Heart left ventricle (tissue), 16 donors: ENCODE measurements around the gene MORN2. TPM values are rescaled to one million over a fixed set of nuclear protein-coding genes. Genes with fewer than 3 reads are reported as not detected.

ENCODE experiments used
- ATAC-seq, 4 donors: fragments of 200-7000 bp; cut with Tn5 transposase; one replicate each; pipeline ENCODE4 v1.9.1; 2020 to 2022; ENCODE audit warnings: moderate library complexity in 4 of 4, mild to moderate bottlenecking in 3 of 4, moderate number of reproducible peaks in 1 of 4
- DNase-seq, 5 donors: peaks; one replicate each; pipeline ENCODE4 v3.0.0-alpha.2; 2020
- H3K27ac ChIP-seq, 12 donors: fragments of 200-600 bp; sonication (generic) in 4 of 12; one replicate each; pipeline versions ENCODE4 v1.5.0 to v1.8.0; 2016 to 2022; ENCODE audit warnings: mild to moderate bottlenecking in 2 of 12
- H3K27me3 ChIP-seq, 9 donors: fragments of 200-600 bp; sonication (generic) in 2 of 9; one replicate each; pipeline versions ENCODE4 v1.5.1 to v1.8.0; 2016 to 2022; ENCODE audit warnings: mild to moderate bottlenecking in 3 of 9
- H3K36me3 ChIP-seq, 9 donors: fragments of 200-600 bp; sonication (generic) in 2 of 9; one replicate each; pipeline versions ENCODE4 v1.5.0 to v1.8.0; 2018 to 2022; ENCODE audit warnings: mild to moderate bottlenecking in 2 of 9
- H3K4me1 ChIP-seq, 12 donors: fragments of 200-600 bp; sonication (generic) in 4 of 12; one replicate each; pipeline versions ENCODE4 v1.5.0 to v1.8.0; 2016 to 2022; ENCODE audit warnings: mild to moderate bottlenecking in 3 of 12
- H3K4me3 ChIP-seq, 12 donors: fragments of 200-600 bp; sonication (generic) in 4 of 12; one replicate each; pipeline versions ENCODE4 v1.5.0 to v1.8.0; 2017 to 2022; ENCODE audit warnings: mild to moderate bottlenecking in 9 of 12, moderate library complexity in 4 of 12
- H3K9me3 ChIP-seq, 12 donors: fragments of 200-600 bp; sonication (generic) in 4 of 12; one replicate each; pipeline versions ENCODE4 v1.5.0 to v1.8.0; 2016 to 2022; ENCODE audit warnings: mild to moderate bottlenecking in 1 of 12
- CTCF ChIP-seq, 12 donors: fragments of 200-600 bp; sonication (generic) in 4 of 12; IDR thresholded peaks; one replicate each; pipeline versions ENCODE4 v1.5.0 to v1.8.0; 2018 to 2022; ENCODE audit warnings: antibody characterized with exemption in 12 of 12, mild to moderate bottlenecking in 5 of 12
- POLR2A ChIP-seq, 2 donors: fragments of 450-650 bp; IDR thresholded peaks; one replicate each; pipeline ENCODE4 v1.6.1; 2017; ENCODE audit warnings: antibody characterized with exemption in 2 of 2, mild to moderate bottlenecking in 2 of 2, moderate library complexity in 2 of 2
- WGBS, 4 donors: extraction: QIAGEN DNeasy Blood & Tissue Kit in 2 of 4; methylation state at CpG; one replicate each; pipeline versions ENCODE4 v1.1.5 to v1.1.7; 2013 to 2018; 5-methylcytosine and 5-hydroxymethylcytosine counted together
- intact Hi-C, 10 donors: fragments of 100-400 bp; cut with DNase I; formaldehyde crosslinking; loops; one replicate each; pipeline versions ENCODE4 v1.11.1 to v1.14.2; 2022
- polyA plus RNA-seq, 2 donors: library from polyadenylated mRNA; stranded (reverse); fragments of 200-250 nt; gene quantifications; one replicate each; pipeline ENCODE4 v1.2.3, GENCODE V29; 2013
- total RNA-seq, 9 donors: library from RNA; depleted of rRNA in 2 of 9; stranded (reverse); fragments of >200 nt in 2 of 9; fragmentation: NEBNext Ultra II Directional in 3 of 9; extraction: Animal tissue kit (Norgen Biotek cat#: 25700) in 3 of 9; gene quantifications; one replicate each; pipeline versions ENCODE4 v1.1.0 to v1.2.4, GENCODE V29; 2016 to 2023
- donor health status: ischemic (EF 13 %, LVEDD 7.1; RV severe dilation, severe dysfunction).
- donor health status: healthy with polysubstance abuse.
- donor health status: DM: no; HTN: yes; CAD: no.
- donor health status: DM: no; HTN: no; CAD: no.
- donor health status: ischemic (EF 25% LVEDD 6.9; RV normal size, moderate dysfunction).
- donor health status: ischemic (EF 25% LVEDD 5.7; RV mildly dilated, moderate dysfunction).
- donor health status: healthy.
- donor health status: DM: yes; HTN: yes; CAD: no.
- donor health status: ischemic (EF 35%, LVEDD 5.7; RV mildly dilated, moderate dysfunction).
- donor health status: nonischemic (EF 11% LVEDD 7.7; RV severe dilation, severe dysfunction).
- donor health status: DM: yes; HTN: yes; CAD: no.
- donor health status: PGD.
- donor health status: ischemic (EF 29% LVEDD 5.4; RV normal size, mild dysfunction).
- donor health status: nonischemic (EF 23%, LVEDD 6.1; RV moderate dilation, normal function).

MORN2 gene
- total and polyA plus RNA-seq, 11 donors = 10.5 to 39.8 (median 21.1) TPM

GRCh38 chr2:38876407-38876806 is 631 bp downstream of the MORN2 start:
- H3K27ac ChIP-seq = peak overlapping the region in 3 of 12 donors; percentile 40 to 72 (median 71)

GRCh38 chr2:38886063-38886462 is 10.3 kb downstream of the MORN2 start:
- H3K27ac ChIP-seq = no peak overlapping the region
- H3K9me3 ChIP-seq = peaks cover 0 to 3% (median 0%) of the 10 kb centered on the region in 12 donors
- ATAC-seq = peak in 2 of 4 donors; percentile 47 to 52
- DNase-seq = no peak
- H3K4me1 ChIP-seq = peaks cover 0 to 5% (median 0%) of the 10 kb centered on the region in 12 donors
- intact Hi-C loops = no loop called here
- TF ChIP-seq POLR2A (IDR thresholded peaks at IDR 0.05) (no peak), CTCF (IDR thresholded peaks at IDR 0.05) (no peak)
- H3K36me3 ChIP-seq = peaks cover 0 to 20% (median 11%) of the 10 kb centered on the region in 9 donors
- no peaks in the 10 kb centered on the region for H3K27me3 ChIP-seq
- H3K4me3 ChIP-seq = no peak overlapping the region

More at GRCh38 chr2:38876407-38876806, 631 bp downstream of the MORN2 start:
- Histone ChIP-seq H3K4me1 (peaks cover 0 to 16% (median 15%) of the 10 kb centered on the region in 12 donors), H3K36me3 (peaks cover 0 to 16% (median 12%) of the 10 kb centered on the region in 9 donors), H3K9me3 (peaks cover 0 to 16% (median 0%) of the 10 kb centered on the region in 12 donors), H3K4me3 (peak overlapping the region; percentile 59 to 98 (median 88)), H3K27me3 (no peaks in the 10 kb centered on the region)
- intact Hi-C loops = no loop called here
- DNase-seq (no peak), ATAC-seq (no peak)
- WGBS, 4 donors = 21 to 46% (median 42%) methylated on average over 10 of the region's 10 CpGs
- TF ChIP-seq POLR2A (IDR thresholded peaks at IDR 0.05) = no peak
- TF ChIP-seq CTCF (IDR thresholded peaks at IDR 0.05) = no peak

GRCh38 chr2:38887347-38887746 is 11.6 kb downstream of the MORN2 start:
- no peaks in the 10 kb centered on the region for H3K27me3 ChIP-seq
- H3K27ac ChIP-seq = no peak overlapping the region
- peaks cover 0 to 5% (median 0%) of the 10 kb centered on the region in 12 donors for H3K4me1 ChIP-seq
- H3K4me3 ChIP-seq = no peak overlapping the region
- intact Hi-C loops = no loop called here
- no peak for ATAC-seq
- no peak for TF ChIP-seq POLR2A (IDR thresholded peaks at IDR 0.05)
- TF ChIP-seq CTCF (IDR thresholded peaks at IDR 0.05) = no peak
- WGBS, 4 donors = 89 to 96% (median 94%) methylated on average over 4 of the region's 4 CpGs
- DNase-seq = no peak
- H3K9me3 ChIP-seq = peaks cover 0 to 3% (median 0%) of the 10 kb centered on the region in 12 donors
- H3K36me3 ChIP-seq = peaks cover 0 to 8% (median 0%) of the 10 kb centered on the region in 9 donors

- ATAC-seq = no peak
- H3K27ac ChIP-seq = no peak overlapping the region
- TF ChIP-seq POLR2A (IDR thresholded peaks at IDR 0.05) (no peak), CTCF (IDR thresholded peaks at IDR 0.05) (no peak)
- WGBS, 4 donors = 84 to 100% (median 98%) methylated on average over 1 of the region's 1 CpG
- no peak overlapping the region for H3K4me3 ChIP-seq
- H3K36me3 ChIP-seq = peaks cover 0 to 4% (median 0%) of the 10 kb centered on the region in 9 donors
- intact Hi-C loops = no loop called here
- no peaks in the 10 kb centered on the region for H3K27me3 ChIP-seq
- DNase-seq = no peak
- H3K4me1 ChIP-seq = peaks cover 0 to 5% (median 0%) of the 10 kb centered on the region in 12 donors
- peaks cover 0 to 3% (median 0%) of the 10 kb centered on the region in 12 donors for H3K9me3 ChIP-seq
Measured at GRCh38 chr2:38887902-38888554, 12.3 kb downstream of the MORN2 start.
